ENCODE measurements around the gene TARDBP.

- TF ChIP-seq POLR2AphosphoS5 (IDR thresholded peaks at IDR 0.05; ENCODE audit: low read depth, low read length), result no peak
- 0 out of 2 replicates have a peak, but pooled peaks have one; percentile 58 for TF ChIP-seq POLR2A (IDR thresholded peaks at IDR 0.05; ENCODE audit: low read depth, low read length)
- TF ChIP-seq SPI1 (IDR thresholded peaks at IDR 0.05; ENCODE audit: low read depth, low read length), result no peak
- TF ChIP-seq TAF1 (IDR thresholded peaks at IDR 0.05; ENCODE audit: low read depth, low read length), result no peak
- TF ChIP-seq POU2F2 (IDR thresholded peaks at IDR 0.05; ENCODE audit: low read depth, low read length), result no peak
- no peak for TF ChIP-seq PAX5 (IDR thresholded peaks at IDR 0.05; ENCODE audit: insufficient read depth, low read length, severe bottlenecking)
Measured at GRCh38 chr1:11030865-11031264, 18.4 kb downstream of the TARDBP start.
